Activated CD4-positive, alpha-beta T cell treated with anti-CD3 and anti-CD28 coated beads, Interleukin-2, amount 50 U/mL, for 16 hours (primary cell): ENCODE measurements around the gene SH2D4B.

Source experiments
- DNase-seq: peaks from one replicate; pipeline ENCODE4 v3.0.0-alpha.2; 2020

Gene SH2D4B

GRCh38 chr10:80693565-80693964, 155.9 kb downstream of the SH2D4B start:
- no peak for DNase-seq

GRCh38 chr10:80694930-80695329, 157.2 kb downstream of the SH2D4B start:
- DNase-seq = no peak
